ENCODE data around the gene NMRK2. TPM values are rescaled to one million over a fixed set of nuclear protein-coding genes. Genes with fewer than 3 reads are reported as not detected.

NMRK2 gene
- total RNA-seq, 4 donors from 2014 or later: 46.3 to 168 (median 106) TPM

DNA sequence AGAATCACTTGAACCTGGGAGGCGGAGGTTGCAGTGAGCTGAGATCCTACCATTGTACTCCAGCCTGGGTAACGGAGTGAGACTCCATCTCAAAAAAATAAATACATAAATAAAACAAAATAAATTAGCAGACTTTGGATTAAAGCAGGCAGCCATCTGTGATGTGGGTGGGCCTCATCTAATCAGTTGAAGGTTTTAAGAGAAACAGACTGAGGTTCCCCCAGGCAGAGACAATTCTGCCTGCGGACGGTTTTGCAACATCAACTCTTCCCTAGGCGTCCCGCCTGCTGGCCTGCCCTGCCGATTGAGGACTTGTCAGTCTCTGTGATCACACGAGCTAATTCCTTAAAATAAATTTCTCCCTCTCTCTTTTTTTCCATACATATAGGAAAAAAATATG lies 28.6 kb upstream of the NMRK2 start:
- TF ChIP-seq CTCF (IDR thresholded peaks at IDR 0.05 in 4 of 5, conservative IDR thresholded peaks at IDR 0.05 in 1 of 5) (no peak), POLR2A (IDR thresholded peaks at IDR 0.05) (no peak)
- DNase-seq (no peak), ATAC-seq (no peak)
- no peaks in the 10 kb centered on the region for H3K4me1 ChIP-seq
- H3K9me3 ChIP-seq: no peaks in the 10 kb centered on the region
- H3K27me3 ChIP-seq: peaks cover 4 to 10% (median 8%) of the 10 kb centered on the region in 3 donors
- no peaks in the 10 kb centered on the region for H3K36me3 ChIP-seq
- H3K4me3 ChIP-seq: no peak overlapping the region
- in situ Hi-C loops (cut with MboI; ENCODE audit: low sequenced_read_pairs in 4 of 4): no loop called here
- no peak overlapping the region for H3K27ac ChIP-seq
- intact Hi-C loops (cut with DNase I; ENCODE audit: low total_unique reads): no loop called here

DNA sequence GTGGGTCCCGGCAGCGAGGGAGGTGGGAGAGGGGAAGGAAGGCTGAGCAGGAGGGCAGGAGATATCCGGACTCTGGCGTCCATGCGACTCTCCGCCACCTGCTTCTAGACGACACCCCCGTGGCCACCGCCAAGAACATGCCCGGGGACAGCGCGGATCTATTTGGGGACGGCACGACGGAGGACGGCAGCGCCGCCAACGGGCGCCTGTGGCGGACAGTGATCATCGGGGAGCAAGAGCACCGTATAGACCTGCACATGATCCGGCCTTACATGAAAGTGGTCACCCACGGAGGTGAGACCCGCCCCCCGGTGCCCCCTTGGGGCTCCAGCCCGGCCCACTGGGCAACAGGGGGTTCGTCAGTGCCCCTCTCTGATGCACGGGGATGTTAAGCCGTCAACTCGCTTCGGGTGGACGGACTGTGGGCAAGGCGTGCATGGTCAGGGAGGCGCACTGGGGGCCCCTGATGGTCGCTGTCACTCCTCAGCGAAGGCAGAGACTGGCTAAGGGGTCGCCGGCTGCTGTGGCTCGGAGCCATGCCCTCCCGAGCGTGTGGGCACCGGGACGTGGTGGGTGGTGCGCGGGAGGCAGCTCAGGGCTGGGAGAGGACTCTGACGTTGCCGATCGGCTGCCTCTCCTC lies 25.1 kb upstream of the NMRK2 start:
- in situ Hi-C loops (cut with MboI; ENCODE audit: low sequenced_read_pairs in 4 of 4) (no loop called here), intact Hi-C loops (cut with DNase I; ENCODE audit: low total_unique reads) (no loop called here)
- no peaks in the 10 kb centered on the region for H3K9me3 ChIP-seq
- H3K4me3 ChIP-seq: no peak overlapping the region
- H3K27ac ChIP-seq: no peak overlapping the region
- ATAC-seq: no peak
- no peaks in the 10 kb centered on the region for H3K4me1 ChIP-seq
- DNase-seq: no peak
- no peaks in the 10 kb centered on the region for H3K27me3 ChIP-seq
- TF ChIP-seq CTCF (IDR thresholded peaks at IDR 0.05 in 4 of 5, conservative IDR thresholded peaks at IDR 0.05 in 1 of 5) (no peak), POLR2A (IDR thresholded peaks at IDR 0.05) (no peak)
- H3K36me3 ChIP-seq: no peaks in the 10 kb centered on the region

DNA sequence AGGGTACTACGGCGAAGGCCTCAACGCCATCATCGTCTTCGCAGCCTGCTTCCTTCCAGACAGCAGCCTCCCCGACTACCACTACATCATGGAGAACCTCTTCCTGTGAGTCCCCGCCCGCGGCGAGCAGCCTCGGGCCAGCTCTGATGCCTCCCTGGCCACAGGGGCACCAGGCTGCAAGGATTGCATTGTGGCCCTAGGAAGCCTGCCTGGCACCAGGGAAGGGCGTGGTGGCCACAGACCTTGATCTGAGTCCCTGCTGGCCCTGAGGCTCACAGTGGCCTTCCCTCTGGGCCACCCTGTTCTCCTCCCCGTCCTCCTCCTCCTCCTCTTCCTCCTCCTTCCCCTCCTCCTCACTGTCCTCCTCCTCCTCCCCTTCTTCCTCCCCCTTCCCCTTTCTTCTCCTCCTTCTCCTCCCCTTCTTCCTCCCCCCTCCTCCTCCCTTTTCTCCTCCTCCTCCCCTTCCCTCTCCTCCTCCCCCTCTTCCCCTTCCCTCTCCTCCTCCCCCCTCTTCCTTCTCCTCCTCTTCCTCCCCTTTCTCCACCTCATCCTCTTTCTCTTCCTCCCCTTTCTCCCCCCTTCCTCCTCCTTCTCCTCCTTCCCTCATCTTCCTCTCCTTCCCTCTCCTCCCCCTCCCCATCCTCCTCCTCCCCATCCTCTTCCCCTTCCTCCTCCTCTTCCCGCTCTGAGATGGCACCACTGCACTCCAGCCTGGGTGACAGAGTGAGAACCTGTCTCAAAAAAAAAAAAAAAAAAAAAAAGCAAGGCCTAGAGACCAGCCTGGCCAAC lies 24.4 kb upstream of the NMRK2 start:
- H3K4me1 ChIP-seq: no peaks in the 10 kb centered on the region
- intact Hi-C loops (cut with DNase I; ENCODE audit: low total_unique reads): no loop called here

DNA sequence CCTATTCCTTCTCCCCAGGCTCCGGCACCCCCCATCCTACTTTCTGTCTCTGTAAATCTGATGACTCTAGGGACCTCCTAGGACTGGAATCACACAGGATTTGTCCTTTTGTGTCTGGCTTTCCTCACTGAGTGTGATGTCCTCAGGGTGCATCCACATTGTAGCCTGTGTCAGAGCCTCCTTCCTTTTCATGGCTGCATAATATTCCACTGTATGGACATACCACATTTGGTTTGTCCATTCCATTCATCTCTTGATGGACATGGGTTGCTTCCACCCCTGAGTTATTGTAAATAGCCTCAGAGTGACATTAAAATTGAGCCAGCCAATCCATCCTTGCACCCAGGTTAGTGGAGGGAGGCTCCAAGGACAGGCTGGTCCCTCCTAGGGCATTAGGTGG lies 22.8 kb upstream of the NMRK2 start:
- no peaks in the 10 kb centered on the region for H3K36me3 ChIP-seq

More for the DNA sequence above, 24.4 kb upstream of the NMRK2 start:
- in situ Hi-C loops (cut with MboI; ENCODE audit: low sequenced_read_pairs in 4 of 4): no loop called here
- Histone ChIP-seq H3K27ac (no peak overlapping the region), H3K36me3 (no peaks in the 10 kb centered on the region), H3K9me3 (no peaks in the 10 kb centered on the region), H3K27me3 (no peaks in the 10 kb centered on the region), H3K4me3 (no peak overlapping the region)
- TF ChIP-seq CTCF (IDR thresholded peaks at IDR 0.05 in 4 of 5, conservative IDR thresholded peaks at IDR 0.05 in 1 of 5) (no peak), POLR2A (IDR thresholded peaks at IDR 0.05) (no peak)
- DNase-seq (no peak), ATAC-seq (no peak)

More for the DNA sequence above, 22.8 kb upstream of the NMRK2 start:
- H3K27me3 ChIP-seq: no peaks in the 10 kb centered on the region
- no peaks in the 10 kb centered on the region for H3K4me1 ChIP-seq
- H3K9me3 ChIP-seq: no peaks in the 10 kb centered on the region
- TF ChIP-seq POLR2A (IDR thresholded peaks at IDR 0.05) (no peak), CTCF (IDR thresholded peaks at IDR 0.05 in 4 of 5, conservative IDR thresholded peaks at IDR 0.05 in 1 of 5) (no peak)
- no peak overlapping the region for H3K4me3 ChIP-seq
- DNase-seq: no peak
- ATAC-seq: no peak
- in situ Hi-C loops (cut with MboI; ENCODE audit: low sequenced_read_pairs in 4 of 4): no loop called here
- no peak overlapping the region for H3K27ac ChIP-seq
- intact Hi-C loops (cut with DNase I; ENCODE audit: low total_unique reads): no loop called here

Measured in gastrocnemius medialis (tissue), 4 donors.